ENCODE data around the gene KCND3. TPM values are rescaled to one million over a fixed set of nuclear protein-coding genes. Genes with fewer than 3 reads are reported as not detected.

Gene KCND3
- total and polyA plus RNA-seq, 2 donors (not counting 3 experiments of a cell fraction or from before 2014, with no cell fraction given): 0.03 TPM; not detected in 1

DNA sequence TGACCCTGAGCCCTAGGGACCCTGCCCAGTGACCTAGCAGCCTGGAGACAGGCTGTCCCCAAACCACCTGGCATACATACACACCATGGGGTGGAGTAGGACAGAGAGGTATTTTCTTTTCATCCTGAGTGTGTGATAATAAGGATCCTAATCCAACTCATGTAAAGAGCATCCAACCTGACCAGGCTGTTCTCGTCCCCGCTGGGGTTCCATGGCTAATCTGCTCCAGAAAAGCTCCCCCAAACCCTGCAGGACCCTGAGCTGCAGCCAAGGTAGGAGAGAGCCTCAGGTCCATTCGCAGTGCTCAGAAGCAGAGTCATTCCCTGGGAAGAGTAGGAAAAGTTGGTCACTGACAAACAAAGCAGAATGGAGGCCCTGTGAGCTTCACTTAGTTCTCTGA is 31.4 kb downstream of the KCND3 start:
- no peaks in the 10 kb centered on the region for H3K36me3 ChIP-seq (ENCODE audit: control insufficient read depth in 2 of 2, extremely low read depth in 1 of 2, insufficient read depth in 2 of 2, low read length in 2 of 2)
- intact Hi-C loops (cut with micrococcal nuclease) (no loop called here), dilution Hi-C loops (cut with MboI; ENCODE audit: extremely low pct_ligation_motif_present, low sequenced_read_pairs) (no loop called here)
- H3K4me3 ChIP-seq (replicated peaks in 1 of 3; ENCODE audit: insufficient read depth in 1 of 3, low read depth in 1 of 3, low read length in 3 of 3): no peak overlapping the region
- POLR2A ChIA-PET: no interaction called here
- no peaks in the 10 kb centered on the region for H3K9me1 ChIP-seq (replicated peaks; ENCODE audit: control insufficient read depth, extremely low read depth, insufficient read depth, low read length)
- H3K27me3 ChIP-seq (ENCODE audit: control insufficient read depth in 2 of 2, insufficient read depth in 2 of 2, low read length in 2 of 2): no peaks in the 10 kb centered on the region
- no peaks in the 10 kb centered on the region for H3K9me3 ChIP-seq (replicated peaks; ENCODE audit: control insufficient read depth, insufficient read depth, low read length)
- H2AFZ ChIP-seq (ENCODE audit: low read depth, low read length): no peak overlapping the region
- H3K27ac ChIP-seq (ENCODE audit: insufficient read depth, low read depth, low read length): no peak overlapping the region
- no TSS peak for BruUV-seq (replicated peaks)
- DNase-seq (ENCODE audit: low read depth, low spot score) (no peak), FAIRE-seq (no peak)
- no peak for TF ChIP-seq MYC (IDR thresholded peaks at IDR 0.05; ENCODE audit: low read depth, low read length)
- TF ChIP-seq, protein P1, sequence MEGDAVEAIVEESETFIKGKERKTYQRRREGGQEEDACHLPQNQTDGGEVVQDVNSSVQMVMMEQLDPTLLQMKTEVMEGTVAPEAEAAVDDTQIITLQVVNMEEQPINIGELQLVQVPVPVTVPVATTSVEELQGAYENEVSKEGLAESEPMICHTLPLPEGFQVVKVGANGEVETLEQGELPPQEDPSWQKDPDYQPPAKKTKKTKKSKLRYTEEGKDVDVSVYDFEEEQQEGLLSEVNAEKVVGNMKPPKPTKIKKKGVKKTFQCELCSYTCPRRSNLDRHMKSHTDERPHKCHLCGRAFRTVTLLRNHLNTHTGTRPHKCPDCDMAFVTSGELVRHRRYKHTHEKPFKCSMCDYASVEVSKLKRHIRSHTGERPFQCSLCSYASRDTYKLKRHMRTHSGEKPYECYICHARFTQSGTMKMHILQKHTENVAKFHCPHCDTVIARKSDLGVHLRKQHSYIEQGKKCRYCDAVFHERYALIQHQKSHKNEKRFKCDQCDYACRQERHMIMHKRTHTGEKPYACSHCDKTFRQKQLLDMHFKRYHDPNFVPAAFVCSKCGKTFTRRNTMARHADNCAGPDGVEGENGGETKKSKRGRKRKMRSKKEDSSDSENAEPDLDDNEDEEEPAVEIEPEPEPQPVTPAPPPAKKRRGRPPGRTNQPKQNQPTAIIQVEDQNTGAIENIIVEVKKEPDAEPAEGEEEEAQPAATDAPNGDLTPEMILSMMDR (IDR thresholded peaks at IDR 0.05; ENCODE audit: extremely low read depth in 1 of 2, insufficient read depth in 1 of 2, low read depth in 1 of 2, low read length in 2 of 2): no peak
- no peak for TF ChIP-seq POLR2AphosphoS5 (IDR thresholded peaks at IDR 0.05; ENCODE audit: insufficient read depth, low read depth, low read length)
- TF ChIP-seq GATA2 (IDR thresholded peaks at IDR 0.05; ENCODE audit: insufficient read depth, insufficient read length, low read depth, low read length): no peak
- no peak for TF ChIP-seq JUN (IDR thresholded peaks at IDR 0.05; ENCODE audit: borderline replicate concordance, insufficient read depth, insufficient read length, low read depth)
- no peak for TF ChIP-seq FOS (IDR thresholded peaks at IDR 0.05; ENCODE audit: borderline replicate concordance, insufficient read depth, low read length)
- TF ChIP-seq, protein P2, sequence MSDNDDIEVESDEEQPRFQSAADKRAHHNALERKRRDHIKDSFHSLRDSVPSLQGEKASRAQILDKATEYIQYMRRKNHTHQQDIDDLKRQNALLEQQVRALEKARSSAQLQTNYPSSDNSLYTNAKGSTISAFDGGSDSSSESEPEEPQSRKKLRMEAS (IDR thresholded peaks at IDR 0.05; ENCODE audit: insufficient read depth, insufficient read length): no peak
- TF ChIP-seq POLR2A (IDR thresholded peaks at IDR 0.05; ENCODE audit: low read depth, low read length): no peak
- CTCF ChIA-PET: no interaction called here
- no peak overlapping the region for H3K4me2 ChIP-seq (ENCODE audit: insufficient read depth, low read length)
- no peaks in the 10 kb centered on the region for H4K20me1 ChIP-seq (replicated peaks; ENCODE audit: control insufficient read depth, extremely low read depth, insufficient read depth, low read length)
- H3K9ac ChIP-seq (replicated peaks; ENCODE audit: extremely low read depth, insufficient read depth, low read length): no peak overlapping the region
- H3K4me1 ChIP-seq (ENCODE audit: control insufficient read depth, extremely low read depth, insufficient read depth, low read length): no peaks in the 10 kb centered on the region
- H3K79me2 ChIP-seq (ENCODE audit: control insufficient read depth, insufficient read depth, low read length): no peaks in the 10 kb centered on the region

Data from endothelial cell of umbilical vein (primary cell).